ENCODE results near the gene DNAJB13. TPM values are rescaled to one million over a fixed set of nuclear protein-coding genes. Genes with fewer than 3 reads are reported as not detected.

The DNAJB13 gene
- polyA plus RNA-seq, 1 of the 3 experiments (the other 2 are of a cell fraction) = 0.51 TPM

GRCh38 chr11:73978576-73979086 is 27.8 kb downstream of the DNAJB13 start:
- POLR2A ChIA-PET = no interaction called here
- 92% methylated on average over 3 of the region's 3 CpGs for WGBS (ENCODE audit: low lambda C conversion rate)

More at GRCh38 chr11:73978576-73979086, 27.8 kb downstream of the DNAJB13 start:
- H3K4me1 ChIP-seq (ENCODE audit: control insufficient read depth in 1 of 2, insufficient read depth in 2 of 2, low read depth in 1 of 2, low read length in 1 of 2) = peaks cover 4 to 17% of the 10 kb centered on the region in 2 experiments; a peak in 2 of 4 replicates
- no peak for DNase-seq
- peaks cover 8% of the 10 kb centered on the region; the same call in 1 of the 2 replicates for H3K79me2 ChIP-seq (ENCODE audit: insufficient read depth)
- H4K20me1 ChIP-seq (ENCODE audit: insufficient read depth) = no peaks in the 10 kb centered on the region
- H3F3A ChIP-seq (replicated peaks; ENCODE audit: insufficient read depth) = peaks cover 2% of the 10 kb centered on the region
- H3K27ac ChIP-seq (ENCODE audit: low read depth in 2 of 2, low read length in 1 of 2) = no peak overlapping the region
- CTCF ChIA-PET = interaction anchor here (0.8 to 1.5 kb wide), 3 partner anchors 10 to 46 kb away, joined by 3 to 6 read pairs (median 3); no protein-coding TSS in a partner anchor
- no peak overlapping the region for H3K9ac ChIP-seq
- TF ChIP-seq TEAD4 (IDR thresholded peaks at IDR 0.05; ENCODE audit: borderline replicate concordance, insufficient read depth) (no peak), FOSL2 (IDR thresholded peaks at IDR 0.05; ENCODE audit: borderline replicate concordance, low read depth) (no peak), MAX (IDR thresholded peaks at IDR 0.05; ENCODE audit: low read depth) (no peak), MEF2A (IDR thresholded peaks at IDR 0.05; ENCODE audit: borderline replicate concordance, low read depth) (no peak), REST (IDR thresholded peaks at IDR 0.05; ENCODE audit: low read depth, low read length) (no peak), PBX3 (IDR thresholded peaks at IDR 0.05) (no peak), JUND (IDR thresholded peaks at IDR 0.05) (no peak), CTCF (IDR thresholded peaks at IDR 0.05) (no peak), RXRA (IDR thresholded peaks at IDR 0.05; ENCODE audit: borderline replicate concordance, low read depth) (no peak), CHD2 (IDR thresholded peaks at IDR 0.05; ENCODE audit: low read length, partially characterized antibody) (no peak), GABPA (IDR thresholded peaks at IDR 0.05; ENCODE audit: low read depth) (no peak), RAD21 (IDR thresholded peaks at IDR 0.05; ENCODE audit: low read length) (no peak), SIN3A (IDR thresholded peaks at IDR 0.05; ENCODE audit: borderline replicate concordance, low read depth, low read length) (no peak), MXI1 (IDR thresholded peaks at IDR 0.05; ENCODE audit: low read depth, low read length) (no peak), TAF1 (IDR thresholded peaks at IDR 0.05; ENCODE audit: borderline replicate concordance, low read depth, low read length) (no peak), IRF3 (IDR thresholded peaks at IDR 0.05; ENCODE audit: low read depth, low read length) (no peak), NFIC (IDR thresholded peaks at IDR 0.05; ENCODE audit: borderline replicate concordance) (no peak), USF1 (IDR thresholded peaks at IDR 0.05; ENCODE audit: borderline replicate concordance, low read depth) (no peak)
- peaks cover 4 to 42% of the 10 kb centered on the region in 2 experiments for H3K36me3 ChIP-seq (replicated peaks in 1 of 2; ENCODE audit: control insufficient read depth in 1 of 2, insufficient read depth in 2 of 2, low read length in 1 of 2)
- no peaks in the 10 kb centered on the region for H3K9me3 ChIP-seq
- no peak overlapping the region for H3K4me2 ChIP-seq
- H3K9me2 ChIP-seq = no peaks in the 10 kb centered on the region
- H2AFZ ChIP-seq (ENCODE audit: low read depth) = no peak overlapping the region
- no peaks in the 10 kb centered on the region for H3K27me3 ChIP-seq (ENCODE audit: insufficient read depth)
- no peak overlapping the region for H3K4me3 ChIP-seq (ENCODE audit: low read depth in 2 of 2, low read length in 1 of 2)
